Smooth muscle cell of the coronary artery (primary cell): ENCODE measurements around the gene SCGB1C2. TPM values are rescaled to one million over a fixed set of nuclear protein-coding genes. Genes with fewer than 3 reads are reported as not detected.

Experiments used
- total RNA-seq: library from RNA; depleted of rRNA; stranded (reverse); fragments of >200 nt; gene quantifications from 2 replicates; pipeline ENCODE4 v1.2.3, GENCODE V29; 2014; ENCODE audit warnings: low replicate concordance

The SCGB1C2 gene
- not detected in 2 replicates for total RNA-seq

DNA sequence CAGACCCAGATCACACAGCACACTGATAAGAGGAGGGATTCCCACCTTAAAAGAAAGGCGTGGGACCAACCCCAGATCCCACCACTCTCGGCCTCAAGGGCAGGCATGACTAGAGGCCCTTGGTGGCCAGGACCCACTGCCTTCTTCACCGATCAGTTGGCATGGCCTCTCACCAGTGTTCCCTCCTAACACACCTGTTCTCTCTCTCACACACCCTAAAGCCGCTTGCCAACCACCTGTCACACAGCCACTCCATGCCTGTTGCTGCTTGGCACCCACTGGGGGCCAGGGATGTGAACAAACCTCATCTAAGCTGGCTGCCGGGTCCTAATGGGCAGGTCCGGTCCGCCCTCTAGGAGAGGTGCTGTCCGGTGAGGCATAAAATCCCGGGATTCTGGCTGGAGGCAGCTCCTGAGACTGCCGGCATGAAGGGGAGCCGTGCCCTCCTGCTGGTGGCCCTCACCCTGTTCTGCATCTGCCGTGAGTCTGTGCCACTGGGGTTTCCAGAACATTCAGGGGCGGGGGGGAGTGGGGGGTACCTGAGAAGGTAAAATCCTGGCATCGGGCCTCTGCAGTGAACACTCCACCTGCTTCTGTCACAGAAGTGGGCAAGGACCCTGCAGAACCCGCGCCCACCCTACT lies at the start of gene SCGB1C2:
TSS of gene SCGB1C2 (plus strand) at position 404 of the 642 bp plus-strand sequence. CDS start at position 426, 22 bp downstream.

DNA sequence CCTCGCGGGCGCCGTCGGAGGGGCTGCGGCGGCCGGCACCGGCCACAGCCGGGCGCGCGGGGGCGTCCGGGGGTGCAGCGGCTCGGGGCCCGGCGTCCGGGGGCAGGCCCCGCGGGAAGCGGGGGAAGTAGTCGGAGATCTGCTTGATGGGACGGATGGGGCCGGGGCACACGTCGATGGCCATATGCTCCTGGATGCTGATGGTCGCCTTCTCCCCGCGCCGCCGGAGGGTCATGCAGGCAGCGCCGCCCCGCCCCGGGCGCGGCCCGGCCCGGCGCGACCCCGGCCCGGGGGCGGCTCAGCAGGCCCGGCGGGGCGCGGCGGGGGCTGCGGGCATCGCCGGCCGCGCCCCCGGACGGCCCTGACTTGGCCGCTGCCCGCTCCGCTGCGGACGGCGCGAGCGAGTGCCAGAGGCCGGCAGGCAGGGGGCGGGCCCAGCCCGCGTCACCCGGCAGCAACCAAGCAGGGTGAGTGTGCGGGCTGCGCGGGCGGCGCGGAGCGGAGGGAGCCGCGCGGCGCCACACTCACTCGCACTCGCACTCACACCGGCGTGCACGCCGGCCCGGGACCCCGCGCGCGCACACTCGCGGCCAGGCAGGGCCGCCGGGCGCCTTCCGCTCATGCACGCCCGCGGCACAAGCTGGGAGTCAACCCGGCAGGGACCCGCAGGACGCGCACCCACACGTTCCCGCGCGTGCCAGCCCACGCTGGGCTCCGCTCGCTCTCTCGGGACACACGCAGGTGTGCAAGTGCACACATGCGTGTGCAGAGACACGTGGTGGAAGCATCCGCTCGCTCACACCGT lies 44.1 kb downstream of the SCGB1C2 start, which contains the start of gene DOC2B:
TSS of gene DOC2B (minus strand) at position 406 of the 805 bp plus-strand sequence. CDS start at position 235, 171 bp downstream.

Other genes starting within 250 kb of the SCGB1C2 start
- gene DOC2B, start 44.1 kb downstream of the SCGB1C2 start, total RNA-seq: not detected in 2 replicates
- gene RPH3AL, start 215.2 kb downstream of the SCGB1C2 start, total RNA-seq: 0.53 and 0.70 TPM in 2 replicates